Measurements from ENCODE around the gene ERCC3. TPM values are rescaled to one million over a fixed set of nuclear protein-coding genes. Genes with fewer than 3 reads are reported as not detected.
A peak's percentile ranks its signal among the peaks of the same experiment; 100 is the strongest.

Gene ERCC3
- total RNA-seq, 1 experiment from 2014 or later, result 69.5 TPM

GRCh38 chr2:127256381-127256780 is 37.6 kb downstream of the ERCC3 start:
- no peak for TF ChIP-seq EZH2 (IDR thresholded peaks at IDR 0.05; ENCODE audit: borderline replicate concordance, low read depth, low read length, poor library complexity, severe bottlenecking)
- TF ChIP-seq, protein P1, sequence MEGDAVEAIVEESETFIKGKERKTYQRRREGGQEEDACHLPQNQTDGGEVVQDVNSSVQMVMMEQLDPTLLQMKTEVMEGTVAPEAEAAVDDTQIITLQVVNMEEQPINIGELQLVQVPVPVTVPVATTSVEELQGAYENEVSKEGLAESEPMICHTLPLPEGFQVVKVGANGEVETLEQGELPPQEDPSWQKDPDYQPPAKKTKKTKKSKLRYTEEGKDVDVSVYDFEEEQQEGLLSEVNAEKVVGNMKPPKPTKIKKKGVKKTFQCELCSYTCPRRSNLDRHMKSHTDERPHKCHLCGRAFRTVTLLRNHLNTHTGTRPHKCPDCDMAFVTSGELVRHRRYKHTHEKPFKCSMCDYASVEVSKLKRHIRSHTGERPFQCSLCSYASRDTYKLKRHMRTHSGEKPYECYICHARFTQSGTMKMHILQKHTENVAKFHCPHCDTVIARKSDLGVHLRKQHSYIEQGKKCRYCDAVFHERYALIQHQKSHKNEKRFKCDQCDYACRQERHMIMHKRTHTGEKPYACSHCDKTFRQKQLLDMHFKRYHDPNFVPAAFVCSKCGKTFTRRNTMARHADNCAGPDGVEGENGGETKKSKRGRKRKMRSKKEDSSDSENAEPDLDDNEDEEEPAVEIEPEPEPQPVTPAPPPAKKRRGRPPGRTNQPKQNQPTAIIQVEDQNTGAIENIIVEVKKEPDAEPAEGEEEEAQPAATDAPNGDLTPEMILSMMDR (conservative IDR thresholded peaks at IDR 0.05; ENCODE audit: low read depth, low read length), result no peak
- H3K9me3 ChIP-seq (ENCODE audit: low read depth, low read length, poor library complexity, severe bottlenecking), result no peaks in the 10 kb centered on the region
- DNase-seq (ENCODE audit: low spot score), result no peak
- H3K4me3 ChIP-seq (ENCODE audit: low read depth, low read length, poor library complexity, severe bottlenecking), result no peak overlapping the region
- POLR2A ChIA-PET (ENCODE audit: low non-redundant PET), result no interaction called here
- no peak overlapping the region for H3K27ac ChIP-seq (ENCODE audit: low read depth, low read length, poor library complexity, severe bottlenecking)
- intact Hi-C loops (cut with micrococcal nuclease; ENCODE audit: unreplicated experiment), result no loop called here
- H3K4me1 ChIP-seq (ENCODE audit: insufficient read depth, low read length, poor library complexity, severe bottlenecking), result no peaks in the 10 kb centered on the region
- peaks cover 44% of the 10 kb centered on the region for H3K36me3 ChIP-seq (ENCODE audit: insufficient read depth, low read length, poor library complexity, severe bottlenecking)
- H3K27me3 ChIP-seq (replicated peaks; ENCODE audit: insufficient read depth, low read depth, low read length, poor library complexity), result no peaks in the 10 kb centered on the region
- BruUV-seq (replicated peaks), result no TSS peak
- CTCF ChIA-PET, result no interaction called here

DNA sequence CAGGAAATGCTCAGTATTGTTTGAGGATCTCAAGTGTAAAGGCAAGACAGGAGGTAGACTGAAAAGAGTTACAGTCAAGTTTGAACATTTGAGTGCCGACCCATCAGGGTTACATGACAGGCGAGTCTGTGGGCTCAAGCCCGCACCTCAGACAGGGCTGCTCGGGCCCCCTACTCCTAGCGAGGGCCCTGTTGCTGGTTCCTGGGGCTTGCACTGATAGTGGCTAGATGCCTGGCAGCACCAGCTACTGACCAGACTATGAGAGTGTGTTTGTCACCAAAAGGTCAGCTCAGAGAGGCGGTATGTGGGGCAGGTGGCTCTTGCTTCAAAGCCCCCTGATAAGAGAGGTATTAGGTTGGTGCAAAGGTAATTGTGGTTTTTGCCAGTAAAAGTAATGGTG is 38.2 kb downstream of the ERCC3 start:
- H3K4me1 ChIP-seq (ENCODE audit: insufficient read depth, low read length, poor library complexity, severe bottlenecking), result no peaks in the 10 kb centered on the region
- intact Hi-C loops (cut with micrococcal nuclease; ENCODE audit: unreplicated experiment), result no loop called here
- CTCF ChIA-PET, result no interaction called here
- TF ChIP-seq, protein P1 (conservative IDR thresholded peaks at IDR 0.05; ENCODE audit: low read depth, low read length), result no peak
- TF ChIP-seq EZH2 (IDR thresholded peaks at IDR 0.05; ENCODE audit: borderline replicate concordance, low read depth, low read length, poor library complexity, severe bottlenecking), result no peak
- H3K4me3 ChIP-seq (ENCODE audit: low read depth, low read length, poor library complexity, severe bottlenecking), result no peak overlapping the region
- BruUV-seq (replicated peaks), result no TSS peak
- H3K9me3 ChIP-seq (ENCODE audit: low read depth, low read length, poor library complexity, severe bottlenecking), result no peaks in the 10 kb centered on the region
- no peak overlapping the region for H3K27ac ChIP-seq (ENCODE audit: low read depth, low read length, poor library complexity, severe bottlenecking)
- peaks cover 38% of the 10 kb centered on the region for H3K36me3 ChIP-seq (ENCODE audit: insufficient read depth, low read length, poor library complexity, severe bottlenecking)
- DNase-seq (ENCODE audit: low spot score), result no peak
- POLR2A ChIA-PET (ENCODE audit: low non-redundant PET), result no interaction called here
- H3K27me3 ChIP-seq (replicated peaks; ENCODE audit: insufficient read depth, low read depth, low read length, poor library complexity), result no peaks in the 10 kb centered on the region

DNA sequence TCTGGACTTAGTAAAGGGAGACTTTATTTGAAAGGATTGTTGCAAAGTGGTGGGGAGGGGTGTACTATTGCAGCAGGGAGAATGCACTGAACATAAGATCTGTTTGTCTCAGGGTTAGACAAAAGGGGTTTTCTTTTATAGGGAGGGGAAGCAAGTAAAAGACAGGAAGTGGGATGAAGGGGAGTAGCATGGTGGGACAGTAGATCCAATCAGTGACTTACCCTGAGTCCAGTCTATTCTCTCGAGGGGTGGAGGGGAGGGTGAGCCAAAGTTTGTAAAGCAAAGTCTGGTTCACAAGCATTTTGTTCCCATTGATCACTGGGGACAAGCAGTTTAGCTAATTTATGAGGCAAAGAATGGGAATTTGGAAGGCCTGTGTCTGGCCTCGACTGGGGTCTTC is 38.8 kb downstream of the ERCC3 start:
- no TSS peak for BruUV-seq (replicated peaks)
- peaks cover 34% of the 10 kb centered on the region for H3K36me3 ChIP-seq (ENCODE audit: insufficient read depth, low read length, poor library complexity, severe bottlenecking)
- intact Hi-C loops (cut with micrococcal nuclease; ENCODE audit: unreplicated experiment), result no loop called here
- H3K4me3 ChIP-seq (ENCODE audit: low read depth, low read length, poor library complexity, severe bottlenecking), result no peak overlapping the region
- no peak overlapping the region for H3K27ac ChIP-seq (ENCODE audit: low read depth, low read length, poor library complexity, severe bottlenecking)
- ChIA-PET CTCF (no interaction called here), POLR2A (ENCODE audit: low non-redundant PET) (no interaction called here)
- DNase-seq (ENCODE audit: low spot score), result peak; percentile 17
- no peaks in the 10 kb centered on the region for H3K9me3 ChIP-seq (ENCODE audit: low read depth, low read length, poor library complexity, severe bottlenecking)
- no peaks in the 10 kb centered on the region for H3K4me1 ChIP-seq (ENCODE audit: insufficient read depth, low read length, poor library complexity, severe bottlenecking)
- H3K27me3 ChIP-seq (replicated peaks; ENCODE audit: insufficient read depth, low read depth, low read length, poor library complexity), result no peaks in the 10 kb centered on the region
- TF ChIP-seq, protein P1 (conservative IDR thresholded peaks at IDR 0.05; ENCODE audit: low read depth, low read length), result no peak
- no peak for TF ChIP-seq EZH2 (IDR thresholded peaks at IDR 0.05; ENCODE audit: borderline replicate concordance, low read depth, low read length, poor library complexity, severe bottlenecking)

Measured in A673 (cell line).